Fibroblast of skin of right quadriceps (primary cell): Measurements from ENCODE around the gene ISM1.

ENCODE experiments used
- DNase-seq: peaks from one replicate; pipeline ENCODE4 v3.0.0-alpha.2; 2013

Gene ISM1

DNA sequence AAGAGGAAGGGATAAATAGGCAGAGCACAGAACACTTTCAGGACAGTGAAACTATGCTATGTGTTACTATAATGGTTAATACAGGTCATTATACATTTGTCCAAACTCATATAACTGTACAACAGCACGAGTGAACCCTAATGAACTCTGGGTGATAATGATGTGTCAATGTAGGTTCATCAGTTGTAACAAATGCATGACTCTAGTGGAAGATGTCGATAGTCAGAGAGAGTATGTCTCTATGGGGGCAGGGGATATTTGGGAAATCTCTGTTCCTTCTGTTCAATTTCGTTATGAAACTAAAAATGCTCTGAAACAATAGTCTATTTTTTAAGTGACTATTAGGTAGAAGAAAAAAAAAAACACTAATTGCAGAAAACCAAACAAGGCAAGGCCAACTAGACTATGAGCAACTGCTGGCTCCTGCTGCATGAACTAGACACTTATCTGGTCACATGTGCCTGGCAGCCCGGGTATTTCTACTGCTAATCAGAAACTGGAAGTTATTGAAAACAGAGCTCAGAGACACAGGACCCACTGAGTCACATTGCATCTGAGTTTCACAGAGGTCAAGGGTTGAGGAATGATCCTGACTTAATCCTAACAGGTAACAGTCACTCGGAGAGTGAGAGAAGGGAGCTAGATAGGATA, 97.9 kb downstream of the ISM1 start:
- no peak for DNase-seq

DNA sequence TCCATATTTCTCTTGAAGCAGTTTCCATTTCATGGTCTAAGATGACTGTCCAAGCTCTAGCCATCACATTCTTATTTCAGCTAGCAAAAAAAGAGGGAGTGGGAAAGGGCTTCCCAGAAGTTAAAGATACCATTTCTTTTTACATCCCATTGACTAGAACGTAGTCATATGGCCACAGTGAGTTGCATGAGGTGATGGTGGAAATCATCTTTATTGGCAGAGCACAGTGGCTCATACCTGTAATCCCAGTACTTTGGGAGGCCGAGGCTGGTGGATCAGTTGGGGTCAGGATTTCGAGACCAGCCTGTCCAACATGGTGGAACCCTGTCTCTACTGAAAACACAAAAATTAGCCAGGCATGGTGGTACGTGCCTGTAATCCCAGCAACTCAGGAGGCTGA, 99.6 kb downstream of the ISM1 start:
- DNase-seq = no peak

DNA sequence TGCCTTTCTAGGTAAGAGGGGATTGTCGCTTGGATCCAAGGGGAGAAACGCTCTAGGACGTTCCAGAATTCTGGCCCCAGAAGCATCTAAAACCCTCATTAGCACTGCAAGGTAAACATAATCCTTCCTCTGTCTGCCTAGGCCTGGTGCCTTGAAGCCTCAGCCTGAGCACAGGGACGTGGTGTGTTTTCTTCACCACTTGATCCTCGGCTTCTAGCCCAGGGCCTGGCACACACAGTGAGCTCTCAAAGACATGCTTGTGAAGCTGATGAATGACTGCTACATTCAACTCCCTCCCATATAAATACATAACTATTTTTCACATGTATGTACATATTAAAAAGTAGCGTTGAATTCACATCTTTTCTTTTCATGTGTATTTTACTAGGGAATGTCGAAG, 100.3 kb downstream of the ISM1 start:
- DNase-seq = no peak

DNA sequence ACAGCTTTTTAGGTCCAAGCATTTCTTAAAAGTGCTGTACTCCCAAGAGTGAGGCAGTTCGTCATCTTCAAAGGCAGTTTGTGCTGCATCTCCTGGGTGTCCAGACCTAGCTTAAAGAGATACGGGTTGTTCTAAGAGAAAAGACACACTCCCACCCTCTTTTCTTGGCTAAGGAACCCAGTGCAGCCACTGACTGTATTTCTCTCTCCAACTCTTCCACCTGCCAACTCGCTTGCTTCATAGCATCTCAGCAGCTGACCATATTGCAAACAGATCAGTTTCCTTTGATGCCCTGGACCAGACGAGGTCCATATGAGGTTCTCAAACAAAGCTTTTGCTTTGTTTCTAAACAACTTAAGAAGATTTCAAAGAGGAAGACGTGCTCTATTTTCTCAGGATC, 101.1 kb downstream of the ISM1 start:
- DNase-seq = no peak

DNA sequence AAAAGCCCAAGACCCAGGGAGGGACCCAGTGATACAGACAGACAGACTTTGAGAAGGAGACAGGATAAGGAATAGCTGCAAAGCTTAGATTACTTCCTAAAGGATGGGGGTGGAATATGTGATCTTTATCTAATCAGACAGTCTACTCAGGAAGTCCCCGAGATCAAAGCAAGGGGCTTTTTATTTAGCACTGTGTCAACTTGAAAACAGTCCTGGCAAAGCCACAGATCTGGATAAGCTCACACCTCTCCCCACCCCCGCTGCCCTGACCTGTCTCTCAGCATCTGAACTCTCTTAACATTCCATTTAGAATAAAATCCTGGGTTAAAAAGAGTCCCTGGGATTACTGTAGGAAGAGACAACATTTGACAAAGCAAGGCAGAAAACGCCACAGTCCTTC, 101.5 kb downstream of the ISM1 start:
- DNase-seq = no peak

DNA sequence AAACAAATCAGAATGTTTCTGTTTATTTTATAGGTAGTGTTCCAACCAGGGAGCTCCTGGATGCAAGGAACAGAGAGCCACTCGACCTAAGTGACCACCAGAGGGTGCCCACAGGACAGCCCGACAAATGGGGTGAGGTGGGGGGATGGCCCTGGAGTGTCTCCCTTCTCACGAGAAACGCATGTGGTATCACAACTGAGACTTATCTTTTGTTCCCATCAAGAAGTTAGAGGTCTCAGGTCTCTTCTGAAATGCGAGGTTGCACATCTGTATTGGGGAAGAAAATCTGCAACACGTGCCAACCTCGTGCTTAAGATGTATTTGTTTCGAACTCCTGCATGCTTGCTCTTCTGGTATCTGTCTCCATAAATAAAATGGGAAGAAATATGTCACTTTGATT, 104.0 kb downstream of the ISM1 start:
- DNase-seq = peak; percentile 29

DNA sequence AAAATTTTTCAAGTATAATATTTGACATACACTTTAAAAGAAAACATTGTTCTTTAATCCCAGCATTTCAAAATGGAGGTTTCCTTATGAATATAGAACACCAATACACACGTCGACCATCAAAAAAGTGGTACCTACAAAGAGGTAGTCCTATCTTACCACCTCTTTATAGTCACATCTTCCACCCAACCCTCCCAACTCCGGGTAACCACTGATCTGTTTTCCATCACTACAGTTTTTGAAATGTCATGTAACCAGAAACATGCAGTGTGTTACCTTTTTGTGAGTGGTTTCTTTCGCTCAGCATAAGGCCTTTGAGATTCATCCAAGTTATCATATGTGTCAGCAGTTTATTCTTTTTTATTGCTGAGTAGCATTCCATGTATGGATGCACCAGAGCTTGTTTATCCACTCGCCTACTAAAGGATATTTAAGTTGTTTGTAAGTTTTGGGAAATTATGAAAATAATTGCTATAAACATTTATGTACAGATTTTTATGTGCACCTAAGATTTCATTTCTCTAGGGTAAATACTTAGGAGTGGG, 104.8 kb downstream of the ISM1 start:
- DNase-seq = no peak

DNA sequence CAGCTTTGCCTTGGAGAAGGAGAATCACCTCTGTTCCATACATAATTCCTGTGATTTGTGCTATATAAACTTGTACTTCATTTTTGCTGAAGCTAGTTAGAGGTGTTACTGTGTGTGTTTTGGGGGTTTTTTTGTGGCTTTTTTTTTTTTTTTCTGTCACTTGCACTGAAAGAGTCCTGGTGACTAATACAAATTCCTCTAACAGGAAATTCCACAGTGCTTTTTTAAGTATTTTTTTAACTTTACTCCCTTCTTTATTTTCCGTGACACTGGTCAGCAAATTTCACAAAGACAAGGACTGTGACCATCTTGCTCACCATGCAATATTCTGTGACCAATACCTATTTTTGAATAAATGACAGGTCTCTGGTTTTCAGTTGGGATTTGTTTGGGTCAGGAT, 110.5 kb downstream of the ISM1 start:
- DNase-seq = no peak

DNA sequence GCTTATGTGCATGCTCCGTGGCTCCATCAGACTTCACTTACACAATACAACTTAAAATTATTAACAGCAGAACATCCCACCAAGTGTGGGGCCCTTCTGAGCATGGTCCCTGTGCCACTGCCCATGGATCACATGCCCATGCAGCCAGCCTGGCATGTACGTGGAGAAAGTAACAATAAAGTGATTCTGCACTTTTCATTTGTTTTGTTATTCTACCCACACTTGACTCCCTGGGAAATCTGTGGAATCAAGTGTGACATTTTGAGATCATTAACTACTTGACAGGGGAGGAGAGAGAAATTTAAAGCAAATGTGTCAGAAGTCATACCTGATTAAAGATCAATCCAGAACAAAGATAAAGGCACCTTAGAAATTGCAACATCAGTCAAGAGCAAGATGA, 112.0 kb downstream of the ISM1 start:
- no peak for DNase-seq

DNA sequence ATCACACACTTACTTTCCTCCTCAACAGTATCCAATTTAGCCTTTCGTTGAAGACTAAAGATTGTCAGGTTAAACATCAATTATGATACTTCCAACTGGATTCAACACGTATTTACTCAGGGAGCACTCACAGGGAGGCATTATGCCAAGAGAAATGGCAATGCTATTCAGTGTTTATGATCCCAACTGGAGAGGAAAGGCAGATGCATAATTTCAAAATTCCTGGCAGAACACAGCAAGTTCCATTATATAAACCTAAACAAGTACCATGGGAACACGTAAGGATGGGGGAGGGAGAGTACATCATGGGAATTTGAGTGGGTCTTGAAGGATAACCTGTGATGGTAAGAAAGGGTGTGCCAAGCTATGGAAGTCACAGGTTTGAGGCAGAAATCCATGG, 112.7 kb downstream of the ISM1 start:
- no peak for DNase-seq

DNA sequence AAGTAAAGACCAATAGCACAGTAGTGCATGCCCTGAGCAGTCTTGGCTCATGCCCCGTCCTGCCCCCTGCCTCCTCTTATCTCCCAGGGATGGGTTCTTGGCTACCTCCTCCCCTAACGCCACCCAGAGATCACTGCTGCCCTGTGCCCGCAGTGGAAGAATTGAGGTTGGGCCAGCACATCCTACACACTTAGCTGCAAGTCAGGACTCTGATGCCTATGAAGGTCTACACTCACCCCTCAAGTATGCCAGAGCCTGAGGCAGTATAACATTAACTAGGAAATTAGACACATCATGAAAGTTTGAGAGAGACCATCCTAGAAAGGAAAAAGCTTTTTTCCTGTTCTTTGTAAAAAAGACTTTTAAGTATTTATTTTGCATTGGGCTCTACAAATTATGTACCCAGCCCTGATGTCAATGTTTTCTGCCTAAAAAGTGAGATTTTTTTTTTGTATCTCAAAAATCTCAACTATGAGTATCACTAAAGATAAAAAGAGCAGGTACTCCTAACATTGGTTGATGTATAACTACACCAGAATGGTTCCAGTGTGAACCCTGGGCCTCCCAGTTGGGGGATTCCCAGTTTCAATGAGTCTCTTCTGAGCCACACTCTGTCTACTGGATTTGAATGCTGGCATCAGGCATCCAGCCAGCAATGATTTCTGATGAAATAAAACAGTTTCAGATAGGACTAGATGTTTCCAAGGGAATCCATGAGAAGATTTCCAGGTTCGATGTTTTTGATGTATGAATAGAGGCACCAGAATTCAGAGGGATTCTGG, 115.4 kb downstream of the ISM1 start:
- DNase-seq = no peak

DNA sequence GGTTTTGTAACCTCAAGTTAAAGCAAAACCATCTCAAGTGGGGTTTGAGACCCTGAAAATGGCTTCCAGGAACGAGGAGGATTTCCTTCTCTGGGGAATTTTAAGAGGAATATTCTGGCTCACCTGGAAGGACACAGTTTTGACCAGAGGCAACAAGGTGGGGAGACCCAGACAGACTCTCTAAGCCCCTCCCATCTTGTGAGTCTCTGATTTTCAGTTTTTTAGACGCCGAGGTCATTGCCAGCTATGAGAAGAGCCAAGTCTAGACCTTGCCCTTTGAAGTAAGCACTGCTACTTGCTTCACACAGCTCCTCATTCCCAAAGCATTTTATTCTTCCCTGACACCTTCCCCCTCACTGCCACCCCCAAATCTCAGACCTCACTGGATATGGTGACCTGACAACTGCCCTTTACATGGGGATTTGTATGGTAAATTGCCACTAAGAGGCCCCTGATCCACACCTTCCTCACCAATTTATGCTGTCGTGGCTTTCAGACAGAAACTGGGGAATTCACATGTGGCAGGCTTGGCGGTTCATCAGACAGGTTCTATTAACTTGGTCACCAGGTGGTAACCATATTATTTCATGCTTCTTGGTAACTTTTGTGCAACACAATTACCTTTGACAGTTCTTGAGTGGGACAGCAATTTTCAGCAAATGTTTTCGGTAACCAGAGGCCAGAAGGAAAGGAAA, 116.2 kb downstream of the ISM1 start:
- no peak for DNase-seq

DNA sequence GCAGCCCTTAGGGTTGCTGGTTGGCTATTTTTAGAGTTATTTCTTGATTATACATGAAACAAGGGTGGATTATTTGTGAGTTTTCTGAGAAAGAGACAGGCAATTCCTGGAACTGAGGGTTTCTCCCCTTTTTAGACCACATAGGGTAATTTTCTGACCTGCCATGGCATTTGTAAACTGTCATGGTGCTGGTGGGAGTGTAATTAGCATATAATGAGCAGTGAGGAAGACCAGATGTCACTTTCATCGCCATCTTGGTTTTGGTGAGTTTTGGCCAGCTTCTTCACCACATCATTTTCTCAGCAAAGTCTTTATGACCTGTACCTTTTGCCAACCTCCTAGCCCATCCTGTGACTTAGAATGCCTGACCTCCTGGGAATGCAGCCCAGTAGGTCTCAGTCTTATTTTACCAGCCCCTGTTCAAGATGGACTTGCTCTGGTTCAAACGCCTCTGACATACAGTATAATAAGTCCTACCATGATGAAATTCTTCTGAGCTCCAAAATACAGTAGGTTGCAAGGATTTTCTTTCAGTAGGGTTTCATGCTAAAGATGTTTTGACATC, 117.1 kb downstream of the ISM1 start:
- no peak for DNase-seq

DNA sequence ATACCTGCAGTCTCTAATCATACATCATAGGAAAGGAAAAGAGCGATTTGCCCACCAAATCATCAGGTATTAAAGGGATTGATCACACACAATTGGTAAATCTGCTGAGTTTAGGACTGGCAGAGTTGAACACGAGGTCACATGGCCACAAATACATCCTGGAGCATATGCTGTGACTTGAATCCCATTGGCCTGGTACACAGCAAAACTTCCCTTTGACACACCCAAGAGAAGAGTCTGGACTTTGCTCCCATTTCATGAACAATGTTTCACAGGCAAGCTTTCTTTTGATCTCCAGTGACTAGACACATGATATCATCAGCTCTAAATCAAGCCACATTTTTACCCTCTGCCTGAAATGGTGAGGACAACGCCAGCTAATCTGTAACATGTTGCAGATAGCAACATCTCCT, 117.9 kb downstream of the ISM1 start:
- DNase-seq = no peak

DNA sequence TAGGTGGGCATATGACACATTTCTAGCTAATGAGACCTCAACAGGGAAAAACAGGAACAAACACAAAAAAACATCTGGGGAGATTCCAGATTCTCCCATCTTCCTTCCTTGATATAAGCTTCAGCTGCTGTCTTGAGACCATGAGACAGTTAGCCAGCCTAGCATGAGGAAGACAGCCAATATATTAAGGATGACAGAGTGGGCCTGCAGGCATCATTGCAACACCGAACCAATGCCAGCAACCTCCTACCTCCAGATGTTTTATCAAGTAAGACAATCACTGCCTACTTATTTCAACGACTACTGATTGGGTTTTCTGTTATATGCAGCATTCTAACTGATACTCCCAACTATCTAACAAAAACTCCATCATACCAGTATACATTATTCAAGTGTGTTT, 119.0 kb downstream of the ISM1 start:
- DNase-seq = no peak

DNA sequence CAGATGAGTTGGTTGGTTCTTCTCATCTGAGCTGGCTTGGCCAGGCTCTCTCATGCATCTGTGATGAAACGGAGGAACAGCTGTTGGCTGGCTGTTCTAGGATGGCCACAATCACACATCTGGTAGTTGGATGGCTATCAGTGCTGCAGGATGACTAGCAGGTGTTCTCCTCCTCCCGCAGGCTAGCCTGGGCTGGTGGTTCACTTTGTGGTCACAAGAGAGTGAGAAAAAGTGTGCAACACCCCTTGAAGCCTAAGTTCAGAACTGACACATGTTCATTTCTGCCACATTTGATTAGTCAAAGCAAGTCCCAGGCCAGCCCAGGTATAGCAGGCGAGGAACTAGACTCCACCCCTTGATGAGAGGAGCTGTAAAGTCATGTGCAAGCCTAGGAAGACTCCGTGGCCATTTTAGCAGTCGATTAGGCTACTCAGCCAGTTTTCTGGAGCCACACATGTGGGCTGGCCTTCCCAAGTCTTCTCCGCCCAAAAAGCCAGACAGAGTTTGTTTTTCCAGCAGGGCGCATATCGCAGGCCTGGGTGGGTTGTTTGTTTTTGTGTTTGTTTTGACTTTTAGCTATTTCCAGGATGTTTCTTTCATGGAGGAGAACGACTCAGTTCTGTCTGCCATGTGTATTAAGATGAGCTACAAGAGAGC, 120.8 kb downstream of the ISM1 start:
- DNase-seq = no peak

DNA sequence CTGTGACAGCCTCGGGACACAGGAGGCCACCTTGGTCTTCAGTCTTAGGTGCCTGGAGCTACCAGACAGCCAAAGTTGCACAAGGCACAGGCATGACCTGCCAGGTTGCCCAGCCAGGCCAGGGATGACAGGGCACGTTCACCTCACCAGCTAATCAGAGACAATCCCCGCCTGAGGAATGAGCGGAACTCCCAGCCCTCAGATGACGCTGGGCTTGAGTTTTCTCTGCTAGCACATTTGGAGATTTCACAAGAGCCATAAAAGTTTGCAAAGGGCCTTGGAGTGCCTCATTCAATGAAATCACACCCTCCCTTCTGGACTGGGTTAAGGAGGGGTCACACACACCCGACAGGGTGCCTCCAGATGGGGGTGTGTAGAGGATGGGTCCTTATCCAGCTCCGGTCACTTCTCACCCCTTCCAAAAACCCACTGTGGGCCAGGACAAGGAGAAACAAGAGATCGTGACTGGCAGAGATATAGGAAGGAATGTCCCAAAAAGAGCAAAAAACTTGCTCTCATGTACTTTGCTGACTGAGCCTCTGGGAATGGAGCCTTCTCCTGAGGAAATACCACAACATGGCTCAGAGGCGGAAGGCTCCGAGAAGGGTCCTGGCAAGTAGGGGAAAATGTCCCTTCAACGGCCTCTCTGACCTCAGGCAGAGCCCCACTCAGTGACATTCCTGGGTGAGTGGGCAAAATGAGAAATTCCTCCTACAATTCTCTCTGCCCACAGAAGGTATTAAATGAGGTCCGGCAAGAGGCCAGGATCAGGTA, 121.6 kb downstream of the ISM1 start:
- peak; percentile 34 for DNase-seq

DNA sequence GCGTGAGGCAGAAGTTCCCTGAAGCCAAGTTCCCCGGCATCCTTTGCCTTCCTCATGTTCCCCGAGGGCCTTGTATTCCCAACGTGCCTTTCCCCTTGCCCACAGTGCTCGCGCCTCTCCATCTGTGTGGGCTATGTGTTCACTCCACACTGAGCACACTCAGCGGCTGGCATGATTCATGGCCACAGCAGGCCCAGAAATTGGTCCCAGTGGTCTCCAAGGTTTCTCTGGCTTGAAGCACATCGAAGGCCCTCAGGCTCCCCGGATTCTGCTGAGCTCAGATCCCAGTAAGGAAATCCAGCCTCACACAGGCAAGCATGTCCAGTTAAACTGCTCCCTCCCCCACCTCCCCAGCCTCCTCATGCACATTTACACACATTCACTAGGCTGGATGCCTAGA, 123.6 kb downstream of the ISM1 start:
- no peak for DNase-seq

DNA sequence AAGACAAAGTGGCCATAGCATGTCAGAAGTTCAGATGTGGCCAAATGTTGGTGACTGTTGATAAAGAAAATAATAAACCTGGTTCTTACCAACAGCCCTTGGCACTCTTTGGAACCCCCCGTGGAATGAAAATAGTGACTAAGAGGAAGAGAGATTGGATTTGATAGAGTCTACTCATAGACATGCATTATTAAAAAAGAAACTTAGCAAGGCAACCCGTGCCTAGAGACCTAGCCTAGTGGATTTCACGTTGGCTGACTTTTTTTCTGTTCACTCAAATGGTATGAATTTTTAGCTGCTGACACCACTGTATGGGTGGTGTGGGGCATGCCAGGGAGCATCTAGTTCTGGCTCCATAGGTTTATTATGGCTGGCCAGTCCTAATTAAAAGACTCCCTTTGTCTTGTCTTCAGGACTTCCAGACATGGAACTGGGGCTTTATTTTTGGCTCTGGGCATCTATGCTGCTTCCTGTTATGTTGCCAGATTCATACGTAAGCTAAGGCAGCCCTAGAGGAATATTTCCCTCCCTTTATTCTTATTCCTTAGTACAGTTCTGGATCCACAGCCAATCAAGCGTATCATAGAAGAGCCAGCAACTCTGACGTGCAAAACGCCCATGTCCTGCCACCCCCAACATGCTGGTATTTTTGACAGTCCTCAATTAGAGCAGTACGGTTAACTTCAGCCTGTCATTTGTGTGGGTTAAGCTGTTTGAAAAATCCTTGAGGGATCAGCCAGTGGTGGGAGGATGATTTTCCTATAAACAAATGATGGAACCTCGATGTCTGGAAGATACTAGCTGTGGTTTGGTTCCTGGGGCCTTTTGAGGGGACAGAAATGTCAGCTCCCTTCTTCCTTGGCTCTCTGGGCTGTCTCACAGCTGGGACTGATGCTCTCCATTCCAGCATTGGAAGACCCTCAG, 127.5 kb downstream of the ISM1 start:
- DNase-seq = no peak

DNA sequence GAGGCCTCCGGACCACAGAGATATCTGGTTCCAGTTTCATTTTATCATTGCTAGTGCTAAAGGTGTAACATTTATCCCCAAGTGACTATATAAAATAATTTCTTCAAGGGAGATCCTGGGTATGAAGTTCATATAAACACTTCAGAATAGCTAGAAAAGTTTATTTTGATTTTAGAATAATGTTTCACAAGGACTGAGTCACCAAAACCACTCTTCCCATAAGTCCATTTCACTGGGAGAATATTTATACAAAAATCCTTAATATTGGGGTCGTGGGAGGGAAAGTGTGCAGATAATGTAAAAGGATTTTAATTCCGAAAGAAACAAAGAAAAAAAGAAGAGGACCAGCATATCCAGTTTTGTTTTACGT, 128.1 kb downstream of the ISM1 start:
- DNase-seq = no peak
